Hepatocyte (in vitro differentiated cells): ENCODE data around the gene SORCS2. TPM values are rescaled to one million over a fixed set of nuclear protein-coding genes. Genes with fewer than 3 reads are reported as not detected.

Source experiments
- DNase-seq: peaks from one replicate; pipeline ENCODE4 v3.0.0-alpha.2; 2016; ENCODE audit warnings: low spot score
- H2AFZ ChIP-seq: fragments of 200-600 bp; sonication (generic); 2 replicates; pipeline ENCODE4 v1.6.0; 2016; ENCODE audit warnings: antibody characterized with exemption, mild to moderate bottlenecking
- H3K27ac ChIP-seq: fragments of 200-600 bp; sonication (generic); 2 replicates; pipeline ENCODE4 v1.5.1; 2016; ENCODE audit warnings: mild to moderate bottlenecking
- H3K27me3 ChIP-seq: fragments of 200-600 bp; sonication (generic); 2 replicates; pipeline ENCODE4 v1.6.1; 2016
- H3K36me3 ChIP-seq: fragments of 200-600 bp; sonication (generic); replicated peaks from 2 replicates; pipeline ENCODE4 v1.5.1; 2016; ENCODE audit warnings: low read depth; ENCODE audit not compliant: insufficient read depth
- H3K4me1 ChIP-seq: fragments of 200-600 bp; sonication (generic); 2 replicates; pipeline ENCODE4 v1.5.1; 2016; ENCODE audit warnings: mild to moderate bottlenecking, moderate library complexity; ENCODE audit not compliant: insufficient read depth
- H3K4me2 ChIP-seq: fragments of 200-600 bp; sonication (generic); 2 replicates; pipeline ENCODE4 v1.6.0; 2016
- H3K4me3 ChIP-seq: fragments of 200-600 bp; sonication (generic); 2 replicates; pipeline ENCODE4 v1.5.1; 2016; ENCODE audit warnings: mild to moderate bottlenecking
- H3K79me2 ChIP-seq: fragments of 200-600 bp; sonication (generic); 2 replicates; pipeline ENCODE4 v1.6.0; 2017; ENCODE audit warnings: mild to moderate bottlenecking
- H3K9me2 ChIP-seq: fragments of 200-600 bp; sonication (generic); replicated peaks from 2 replicates; pipeline ENCODE4 v1.6.0; 2017; ENCODE audit warnings: mild to moderate bottlenecking; ENCODE audit not compliant: insufficient read depth
- H3K9me3 ChIP-seq: fragments of 200-600 bp; sonication (generic); 2 replicates; pipeline ENCODE4 v1.5.1; 2016; ENCODE audit warnings: low read depth, mild to moderate bottlenecking
- H4K20me1 ChIP-seq: fragments of 200-600 bp; sonication (generic); 2 replicates; pipeline ENCODE4 v1.6.0; 2016; ENCODE audit warnings: mild to moderate bottlenecking; ENCODE audit not compliant: insufficient read depth, poor library complexity, severe bottlenecking
- CTCF ChIP-seq: fragments of 200-600 bp; sonication (generic); IDR thresholded peaks from 2 replicates; pipeline ENCODE4 v1.5.1; 2016; ENCODE audit warnings: antibody characterized with exemption, mild to moderate bottlenecking; ENCODE audit not compliant: poor library complexity
- EZH2 ChIP-seq: fragments of 200-600 bp; sonication (generic); IDR thresholded peaks from 2 replicates; pipeline ENCODE4 v1.6.1; 2016; ENCODE audit warnings: antibody characterized with exemption, mild to moderate bottlenecking, borderline replicate concordance
- EZH2phosphoT487 ChIP-seq: fragments of 200-600 bp; sonication (generic); IDR thresholded peaks from one replicate; pipeline ENCODE4 v1.6.1; 2018; ENCODE audit warnings: antibody characterized with exemption, mild to moderate bottlenecking, low read depth, moderate library complexity; ENCODE audit not compliant: unreplicated experiment, severe bottlenecking
- WGBS: methylation state at CpG from one replicate; pipeline ENCODE4 v1.1.6; 2016; ENCODE audit warnings: low lambda C conversion rate; ENCODE audit errors: missing lambda C conversion rate; 5-methylcytosine and 5-hydroxymethylcytosine counted together
- polyA plus RNA-seq: library from polyadenylated mRNA; unstranded; fragments of >200 nt; fragmentation: Nextera tagmentation; extraction: Ambion mirVana; gene quantifications from 2 replicates; pipeline ENCODE4 v1.2.1, GENCODE V29; 2016
- total RNA-seq: library from RNA; depleted of rRNA; stranded (reverse); fragments of >200 nt; gene quantifications from 2 replicates; pipeline ENCODE4 v1.2.3, GENCODE V29; 2014

SORCS2 gene
- total and polyA plus RNA-seq, 2 experiments from 2014 or later, result 1.6 to 4.8 TPM

- H4K20me1 ChIP-seq, result no peaks in the 10 kb centered on the region
- H3K27me3 ChIP-seq, result no peaks in the 10 kb centered on the region
- no peak overlapping the region for H3K4me3 ChIP-seq
- no peaks in the 10 kb centered on the region for H3K36me3 ChIP-seq
- H3K4me2 ChIP-seq, result no peak overlapping the region
- 93% methylated on average over 10 of the region's 10 CpGs for WGBS
- H3K9me3 ChIP-seq, result no peaks in the 10 kb centered on the region
- no peaks in the 10 kb centered on the region for H3K4me1 ChIP-seq
- H2AFZ ChIP-seq, result no peak overlapping the region
- TF ChIP-seq EZH2phosphoT487 (no peak), EZH2 (no peak), CTCF (no peak)
- H3K9me2 ChIP-seq, result no peaks in the 10 kb centered on the region
- H3K79me2 ChIP-seq, result no peaks in the 10 kb centered on the region
- H3K27ac ChIP-seq, result no peak overlapping the region
- no peak for DNase-seq
These were observed 519.1 kb downstream of the SORCS2 start for GRCh38 chr4:7711307-7711963.

- Histone ChIP-seq H3K4me3 (no peak overlapping the region), H3K27me3 (no peaks in the 10 kb centered on the region), H3K4me2 (no peak overlapping the region), H4K20me1 (no peaks in the 10 kb centered on the region), H3K9me3 (no peaks in the 10 kb centered on the region), H3K36me3 (no peaks in the 10 kb centered on the region), H3K27ac (no peak overlapping the region), H2AFZ (no peak overlapping the region), H3K79me2 (no peaks in the 10 kb centered on the region), H3K4me1 (no peaks in the 10 kb centered on the region), H3K9me2 (no peaks in the 10 kb centered on the region)
- TF ChIP-seq CTCF, result no peak
- TF ChIP-seq EZH2phosphoT487, result no peak
- TF ChIP-seq EZH2, result no peak
- no peak for DNase-seq
- 95% methylated on average over 19 of the region's 19 CpGs for WGBS
These were observed 519.8 kb downstream of the SORCS2 start for GRCh38 chr4:7712021-7712671.

GRCh38 chr4:7713757-7714156 is 521.4 kb downstream of the SORCS2 start:
- H2AFZ ChIP-seq, result no peak overlapping the region
- no peak for TF ChIP-seq EZH2phosphoT487
- no peak for TF ChIP-seq EZH2
- no peak for TF ChIP-seq CTCF
- WGBS, result 91% methylated on average over 6 of the region's 7 CpGs
- H3K36me3 ChIP-seq, result no peaks in the 10 kb centered on the region
- peaks cover 3% of the 10 kb centered on the region for H3K27me3 ChIP-seq
- H4K20me1 ChIP-seq, result no peaks in the 10 kb centered on the region
- no peak for DNase-seq
- H3K79me2 ChIP-seq, result no peaks in the 10 kb centered on the region
- no peaks in the 10 kb centered on the region for H3K4me1 ChIP-seq
- no peaks in the 10 kb centered on the region for H3K9me2 ChIP-seq
- H3K4me3 ChIP-seq, result no peak overlapping the region
- no peaks in the 10 kb centered on the region for H3K9me3 ChIP-seq
- H3K4me2 ChIP-seq, result no peak overlapping the region
- no peak overlapping the region for H3K27ac ChIP-seq
